HCT116 (cell line): ENCODE measurements around the gene ARHGEF18. TPM values are rescaled to one million over a fixed set of nuclear protein-coding genes. Genes with fewer than 3 reads are reported as not detected.

Source experiments
- ATAC-seq: fragments of 200-7000 bp; cut with Tn5 transposase; 2 replicates; pipeline ENCODE4 v1.9.1; 2020; ENCODE audit warnings: mild to moderate bottlenecking, moderate library complexity
- BruUV-seq: library from RNA; stranded (reverse); fragments of 400-500 nt; replicated peaks from 2 replicates; lab custom pipeline; 2021; lab: Mats Ljungman, UMichigan
- CTCF ChIA-PET: fragments of 300-600 bp; sonication (Branson Sonifier 250); formaldehyde crosslinking; loops from one replicate; lab custom pipeline; 2021; ENCODE audit warnings: antibody characterized with exemption; lab: Charles Lee
- POLR2A ChIA-PET: fragments of 300-600, 350-600 bp; sonication (Branson Sonifier 250); formaldehyde crosslinking; loops from one replicate; lab custom pipeline; 2021; ENCODE audit warnings: antibody characterized with exemption; lab: Charles Lee
- RAD21 ChIA-PET, 2 experiments: fragments of 300-600 bp; sonication (Branson Sonifier 250); formaldehyde crosslinking; loops; one replicate each; lab custom pipeline; 2023; ENCODE audit warnings: low total read pairs in 2 of 2; ENCODE audit not compliant: uncharacterized antibody in 2 of 2, unreplicated experiment in 2 of 2, low non-redundant PET in 1 of 2; lab: Charles Lee
- DNase-seq: peaks from one replicate; pipeline ENCODE4 v3.0.0-alpha.2; 2010; ENCODE audit warnings: low read depth, low spot score
- H2AFZ ChIP-seq: fragments of 200-600 bp; shearing (Covaris generic), sonication (generic); 2 replicates; pipeline ENCODE4 v1.6.1; 2017; ENCODE audit warnings: low read depth, mixed run types, mixed read lengths, antibody characterized with exemption, low read length; ENCODE audit not compliant: poor library complexity, severe bottlenecking
- H3K27ac ChIP-seq: 2 replicates; pipeline ENCODE4 v1.5.1; 2012; ENCODE audit warnings: low read depth, low read length
- H3K27me3 ChIP-seq: fragments of 200-600 bp; sonication (generic); 2 replicates; pipeline ENCODE4 v1.6.1; 2016; ENCODE audit warnings: mixed run types, low read length, mixed read lengths; ENCODE audit not compliant: insufficient read depth
- H3K36me3 ChIP-seq, 2 experiments: fragments of 200-500 bp in 1 of 2; fragments of 200-600 bp in 1 of 2; sonication (Bioruptor generic) in 1 of 2; sonication (generic) in 1 of 2; 2 replicates each; pipeline versions ENCODE4 v1.5.1 to v1.6.1; 2014 to 2016; ENCODE audit warnings: low read length in 2 of 2, inconsistent platforms in 1 of 2, mixed read lengths in 1 of 2, mixed run types in 1 of 2; ENCODE audit not compliant: insufficient read depth in 2 of 2, control insufficient read depth in 1 of 2
- H3K4me1 ChIP-seq, 2 experiments: fragments of 200-600 bp in 1 of 2; sonication (generic) in 1 of 2; 2 replicates each; pipeline versions ENCODE4 v1.5.1 to v1.6.1; 2012 to 2017; ENCODE audit warnings: low read length in 2 of 2, inconsistent platforms in 1 of 2, mild to moderate bottlenecking in 1 of 2, mixed read lengths in 1 of 2, mixed run types in 1 of 2, moderate library complexity in 1 of 2; ENCODE audit not compliant: insufficient read depth in 2 of 2, control insufficient read depth in 1 of 2
- H3K4me2 ChIP-seq: fragments of 200-600 bp; sonication (generic); 2 replicates; pipeline ENCODE4 v1.6.1; 2017; ENCODE audit warnings: mixed run types, low read length, mixed read lengths
- H3K4me3 ChIP-seq, 2 experiments: fragments of 200-600 bp in 1 of 2; sonication (generic) in 1 of 2; replicated peaks in 1 of 2; 2 replicates each; pipeline ENCODE4 v1.5.1; 2011 to 2016; ENCODE audit warnings: low read length in 2 of 2, control low read depth in 1 of 2, low read depth in 1 of 2, mild to moderate bottlenecking in 1 of 2, mixed read lengths in 1 of 2, mixed run types in 1 of 2
- H3K79me2 ChIP-seq: fragments of 200-600 bp; sonication (generic); 2 replicates; pipeline ENCODE4 v1.6.1; 2017; ENCODE audit warnings: mild to moderate bottlenecking, mixed run types, low read length, moderate library complexity, mixed read lengths; ENCODE audit not compliant: insufficient read depth
- H3K9ac ChIP-seq: fragments of 200-600 bp; sonication (generic); 2 replicates; pipeline ENCODE4 v1.6.1; 2016; ENCODE audit warnings: low read length, mixed read lengths
- H3K9me2 ChIP-seq: fragments of 200-600 bp; sonication (generic), shearing (Covaris generic); 2 replicates; pipeline ENCODE4 v1.6.1; 2017; ENCODE audit warnings: mixed run types, mild to moderate bottlenecking, moderate library complexity; ENCODE audit not compliant: insufficient read depth
- H3K9me3 ChIP-seq, 2 experiments: fragments of 200-500 bp in 1 of 2; fragments of 200-600 bp in 1 of 2; sonication (Bioruptor generic) in 1 of 2; sonication (generic) in 1 of 2; 2 replicates each; pipeline ENCODE4 v1.6.1; 2014 to 2017; ENCODE audit warnings: low read length in 2 of 2, mixed read lengths in 2 of 2, inconsistent platforms in 1 of 2, low read depth in 1 of 2, mild to moderate bottlenecking in 1 of 2, mixed run types in 1 of 2, moderate library complexity in 1 of 2; ENCODE audit not compliant: control insufficient read depth in 1 of 2, insufficient read depth in 1 of 2
- H4K20me1 ChIP-seq: fragments of 200-600 bp; sonication (generic), shearing (Covaris generic); 2 replicates; pipeline ENCODE4 v1.6.1; 2017; ENCODE audit warnings: mixed run types, mild to moderate bottlenecking, moderate library complexity; ENCODE audit not compliant: insufficient read depth
- CBX3 ChIP-seq: IDR thresholded peaks from 2 replicates; pipeline ENCODE4 v1.6.1; 2012; ENCODE audit warnings: low read depth
- EZH2 ChIP-seq: fragments of 200-600 bp; sonication (generic); IDR thresholded peaks from 2 replicates; pipeline ENCODE4 v1.6.1; 2017; ENCODE audit warnings: antibody characterized with exemption, mixed run types
- EZH2phosphoT487 ChIP-seq: fragments of 200-600 bp; IDR thresholded peaks from 2 replicates; pipeline ENCODE4 v1.6.1; 2018; ENCODE audit warnings: antibody characterized with exemption, borderline replicate concordance
- FOSL1 ChIP-seq: IDR thresholded peaks from 2 replicates; pipeline ENCODE4 v1.6.1; 2012; ENCODE audit warnings: low read depth
- JUND ChIP-seq: IDR thresholded peaks from 2 replicates; pipeline ENCODE4 v1.6.1; 2012
- MAX ChIP-seq: IDR thresholded peaks from 2 replicates; pipeline ENCODE4 v1.6.1; 2012
- POLR2A ChIP-seq: IDR thresholded peaks from 2 replicates; pipeline ENCODE4 v1.7.0; 2011; ENCODE audit warnings: borderline replicate concordance; ENCODE audit not compliant: insufficient read depth, insufficient read length; ENCODE audit errors: extremely low read depth
- POLR2AphosphoS5 ChIP-seq: IDR thresholded peaks from 2 replicates; pipeline ENCODE4 v1.6.1; 2011; ENCODE audit warnings: mild to moderate bottlenecking, low read depth, low read length, moderate library complexity
- RAD21 ChIP-seq: IDR thresholded peaks from 2 replicates; pipeline ENCODE4 v1.6.1; 2012; ENCODE audit warnings: low read depth, mild to moderate bottlenecking
- REST ChIP-seq: IDR thresholded peaks from 2 replicates; pipeline ENCODE4 v1.6.1; 2012; ENCODE audit warnings: low read depth
- SP1 ChIP-seq: IDR thresholded peaks from 2 replicates; pipeline ENCODE4 v1.6.1; 2012; ENCODE audit warnings: low read depth
- SRF ChIP-seq: IDR thresholded peaks from 2 replicates; pipeline ENCODE4 v1.6.1; 2012; ENCODE audit warnings: low read depth
- TCF7L2 ChIP-seq: IDR thresholded peaks from 2 replicates; pipeline ENCODE4 v1.7.0; 2011; ENCODE audit warnings: borderline replicate concordance, inconsistent platforms; ENCODE audit not compliant: insufficient read depth, insufficient read length; ENCODE audit errors: extremely low read depth
- ZBTB33 ChIP-seq: IDR thresholded peaks from 2 replicates; pipeline ENCODE4 v1.6.1; 2011; ENCODE audit warnings: mild to moderate bottlenecking, low read length, moderate library complexity; ENCODE audit not compliant: insufficient replicate concordance; ENCODE audit errors: extremely low read depth
- ZNF274 ChIP-seq: fragments of 200-500 bp; sonication (Bioruptor generic); IDR thresholded peaks from 2 replicates; pipeline ENCODE4 v1.6.1; 2014; ENCODE audit warnings: mild to moderate bottlenecking, low read depth, low read length, inconsistent platforms
- intact Hi-C: fragments of 100-400 bp; cut with micrococcal nuclease; formaldehyde crosslinking; loops from 2 replicates; pipeline ENCODE4 v1.10.0; 2022
- total RNA-seq: library from RNA; stranded (reverse); gene quantifications from one replicate; pipeline ENCODE4 v1.2.1, GENCODE V29; 2021; ENCODE audit not compliant: unreplicated experiment

Gene ARHGEF18
- total RNA-seq, 1 experiment from 2014 or later = 32.2 TPM

- intact Hi-C loops = no loop called here
- H3K9me2 ChIP-seq = no peaks in the 10 kb centered on the region
- H2AFZ ChIP-seq = no peak overlapping the region
- H3K9ac ChIP-seq = no peak overlapping the region
- H3K36me3 ChIP-seq = no peaks in the 10 kb centered on the region
- POLR2A ChIA-PET = no interaction called here
- H3K4me2 ChIP-seq = no peak overlapping the region
- H3K27me3 ChIP-seq = no peaks in the 10 kb centered on the region
- DNase-seq = no peak
- CTCF ChIA-PET = interaction anchor here (0.7 kb wide), 1 partner anchor 8 kb away, joined by 4 read pairs; no protein-coding TSS in a partner anchor
- H3K27ac ChIP-seq = no peak overlapping the region
- TF ChIP-seq TCF7L2 (no peak), REST (no peak), CBX3 (no peak), SRF (no peak), POLR2A (no peak), ZNF274 (no peak), SP1 (no peak), POLR2AphosphoS5 (no peak), MAX (no peak), FOSL1 (no peak), RAD21 (no peak), JUND (no peak), EZH2 (no peak), ZBTB33 (no peak), EZH2phosphoT487 (no peak)
- TF ChIP-seq, all 23 proteins: peak for 0
- RAD21 ChIA-PET = interaction anchor here in 1 of 2 experiments (0.7 kb wide), 1 partner anchor 23 kb away, joined by 3 read pairs; no protein-coding TSS in a partner anchor
- no peak for ATAC-seq
- H3K4me1 ChIP-seq = peaks cover 6 to 13% of the 10 kb centered on the region in 2 experiments; a peak in 3 of 4 replicates
- H3K9me3 ChIP-seq = no peaks in the 10 kb centered on the region
- no peak overlapping the region for H3K4me3 ChIP-seq
- BruUV-seq = no TSS peak
- H3K79me2 ChIP-seq = no peaks in the 10 kb centered on the region
- no peaks in the 10 kb centered on the region for H4K20me1 ChIP-seq
Measured at GRCh38 chr19:7377196-7377595, 28.5 kb downstream of the ARHGEF18 start.
